K562 (cell line): ENCODE measurements around the gene PDZK1IP1. TPM values are rescaled to one million over a fixed set of nuclear protein-coding genes. Genes with fewer than 3 reads are reported as not detected.
A peak's percentile ranks its signal among the peaks of the same experiment; 100 is the strongest.

Source experiments
- CHCHD3 ChIP-seq: fragments of 250-450 bp; sonication (Bioruptor Pico); IDR thresholded peaks from 2 replicates; pipeline ENCODE4 v2.1.2; 2022; ENCODE audit warnings: mild to moderate bottlenecking
- CHD2 ChIP-seq: IDR thresholded peaks from 2 replicates; pipeline ENCODE4 v1.6.1; 2011; ENCODE audit warnings: low read depth, low read length
- GATAD2A ChIP-seq: fragments of 450-650 bp; IDR thresholded peaks from 2 replicates; pipeline ENCODE4 v1.6.1; 2017
- HDAC6 ChIP-seq: IDR thresholded peaks from 2 replicates; pipeline ENCODE4 v1.6.1; 2012; ENCODE audit warnings: low read depth, mild to moderate bottlenecking, control low read depth, inconsistent platforms, low read length, moderate library complexity
- HEY1 ChIP-seq: fragments of 250-450 bp; sonication (Bioruptor Pico); IDR thresholded peaks from 2 replicates; pipeline ENCODE4 v1.5.0; 2020; ENCODE audit warnings: mild to moderate bottlenecking, moderate library complexity, borderline replicate concordance
- HMGN3 ChIP-seq: IDR thresholded peaks from 2 replicates; pipeline ENCODE4 v1.6.1; 2011; ENCODE audit warnings: borderline replicate concordance, low read depth, mild to moderate bottlenecking, mixed read lengths, low read length; ENCODE audit not compliant: insufficient read length; ENCODE audit errors: extremely low read depth
- RUNX1 ChIP-seq: sonication (generic); IDR thresholded peaks from 2 replicates; pipeline ENCODE4 v1.6.1; 2016; ENCODE audit warnings: antibody characterized with exemption, low read depth
- SMAD3 ChIP-seq: fragments of 450-650 bp; formaldehyde crosslinking; conservative IDR thresholded peaks from 2 replicates; pipeline ENCODE4 v1.4.0; 2020; ENCODE audit warnings: mild to moderate bottlenecking
- SNIP1 ChIP-seq: fragments of 450-650 bp; IDR thresholded peaks from 2 replicates; pipeline ENCODE4 v1.7.1; 2017; ENCODE audit warnings: low read depth, mild to moderate bottlenecking
- SP1 ChIP-seq: sonication (generic); formaldehyde crosslinking; IDR thresholded peaks from 2 replicates; pipeline ENCODE4 v1.8.1; 2022; ENCODE audit warnings: mild to moderate bottlenecking, missing genetic modification reagents
- STAT5A ChIP-seq: IDR thresholded peaks from 2 replicates; pipeline ENCODE4 v1.6.1; 2012; ENCODE audit warnings: low read length, inconsistent platforms, borderline replicate concordance
- TAL1 ChIP-seq: fragments of 450-650 bp; IDR thresholded peaks from 2 replicates; pipeline ENCODE4 v1.6.1; 2016; ENCODE audit warnings: mild to moderate bottlenecking
- TRIM28 ChIP-seq: fragments of 450-650 bp; IDR thresholded peaks from 2 replicates; pipeline ENCODE4 v1.6.1; 2017
- ZNF407 ChIP-seq: fragments of 450-650 bp; IDR thresholded peaks from 2 replicates; pipeline ENCODE4 v1.6.1; 2016; ENCODE audit warnings: low read depth
- ZNF512 ChIP-seq: IDR thresholded peaks from 2 replicates; pipeline ENCODE4 v1.6.1; 2016; ENCODE audit warnings: missing genetic modification characterization, missing compliant biosample characterization
- polyA plus RNA-seq, 8 experiments: library from polyadenylated mRNA; depleted of rRNA in 4 of 8; stranded (reverse) in 5 of 8; unstranded in 3 of 8; fragments of >200 nt; fragmentation: Nextera tagmentation in 2 of 8; fragmentation: Illumina TruSeq in 1 of 8; extraction: Ambion mirVana in 2 of 8; extraction: Trizol in 1 of 8; gene quantifications; 2 replicates each; pipeline versions ENCODE4 v1.2.1 to v1.2.3, GENCODE V29; 2011 to 2014; ENCODE audit warnings: inconsistent platforms in 1 of 8, missing spikeins in 1 of 8
- total RNA-seq, 7 experiments: library from RNA; depleted of rRNA in 6 of 7; stranded (reverse); fragments of >200 nt in 6 of 7; fragmentation: Illumina TruSeq in 2 of 7; extraction: Trizol in 2 of 7; gene quantifications; 2 replicates each; pipeline versions ENCODE4 v1.2.1 to v1.2.3, GENCODE V29; 2011 to 2021; ENCODE audit warnings: low replicate concordance in 1 of 7
- TF ChIP-seq, protein P1 (sequence below): sonication (generic); formaldehyde crosslinking; IDR thresholded peaks from 2 replicates; pipeline ENCODE4 v1.8.0; 2023; ENCODE audit warnings: mild to moderate bottlenecking, missing genetic modification reagents

Gene PDZK1IP1
- total and polyA plus RNA-seq, 9 of the 15 experiments (the other 6 are each of a cell fraction or from before 2014, with no cell fraction given): 0.17 to 0.68 (median 0.53) TPM; not detected in 2

- TF ChIP-seq HMGN3 (peak; percentile 100), ZNF512 (tag) (no peak), HDAC6 (no peak), SNIP1 (0 out of 2 replicates have a peak, but pooled peaks have one; percentile 2), TAL1 (peak; percentile 99), STAT5A (peak; percentile 93), CHCHD3 (CRISPR knock-in tag) (no peak), GATAD2A (peak; percentile 90), CHD2 (peak; percentile 79), TRIM28 (peak; percentile 52), SP1 (CRISPR knock-in tag) (peak; percentile 32; the same call in 1 of the 2 replicates), RUNX1 (peak; percentile 91), SMAD3 (CRISPR knock-in tag) (peak; percentile 92), HEY1 (peak; percentile 88; the same call in 1 of the 2 replicates), ZNF407 (peak; percentile 69)
- TF ChIP-seq, protein P1, sequence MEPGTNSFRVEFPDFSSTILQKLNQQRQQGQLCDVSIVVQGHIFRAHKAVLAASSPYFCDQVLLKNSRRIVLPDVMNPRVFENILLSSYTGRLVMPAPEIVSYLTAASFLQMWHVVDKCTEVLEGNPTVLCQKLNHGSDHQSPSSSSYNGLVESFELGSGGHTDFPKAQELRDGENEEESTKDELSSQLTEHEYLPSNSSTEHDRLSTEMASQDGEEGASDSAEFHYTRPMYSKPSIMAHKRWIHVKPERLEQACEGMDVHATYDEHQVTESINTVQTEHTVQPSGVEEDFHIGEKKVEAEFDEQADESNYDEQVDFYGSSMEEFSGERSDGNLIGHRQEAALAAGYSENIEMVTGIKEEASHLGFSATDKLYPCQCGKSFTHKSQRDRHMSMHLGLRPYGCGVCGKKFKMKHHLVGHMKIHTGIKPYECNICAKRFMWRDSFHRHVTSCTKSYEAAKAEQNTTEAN (CRISPR knock-in tag): 0 out of 2 replicates have a peak, but pooled peaks have one; percentile 51
These were observed 42.5 kb upstream of the PDZK1IP1 start, which contains the start of gene TAL1 (continued) for GRCh38 chr1:47232187-47232874.
